Uterus (tissue), 2 donors: ENCODE results near the gene SMAD1.

Experiments
- CTCF ChIP-seq, 4 experiments: fragments of 200-600 bp in 2 of 4; fragments of 450-650 bp in 2 of 4; sonication (generic) in 2 of 4; IDR thresholded peaks; one replicate each; pipeline ENCODE4 v1.5.1; 2016 to 2019; ENCODE audit warnings: antibody characterized with exemption in 4 of 4, mild to moderate bottlenecking in 2 of 4, moderate library complexity in 1 of 4
- POLR2A ChIP-seq, 2 donors: fragments of 450-650 bp; IDR thresholded peaks; one replicate each; pipeline ENCODE4 v1.6.1; 2016; ENCODE audit warnings: antibody characterized with exemption in 2 of 2, mild to moderate bottlenecking in 1 of 2, moderate library complexity in 1 of 2

DNA sequence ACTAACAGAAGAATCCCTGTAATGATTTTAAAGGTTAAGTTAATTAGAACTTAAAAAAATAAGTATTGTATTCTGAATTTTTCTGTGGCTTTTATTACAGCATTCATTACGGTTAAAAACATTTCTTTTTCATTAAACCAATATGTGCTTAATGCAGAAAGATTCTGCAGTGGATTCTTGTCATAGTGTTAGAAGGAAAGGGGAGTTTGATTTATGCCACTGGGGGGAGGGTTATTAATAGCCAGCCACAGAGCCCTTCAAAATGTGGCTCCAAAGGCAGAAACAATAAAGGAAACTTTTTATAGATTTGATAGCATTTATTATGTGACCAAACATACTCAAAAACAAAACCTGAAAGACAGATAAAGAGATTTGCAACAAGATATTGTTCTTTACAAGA is 9.1 kb downstream of the SMAD1 start:
- no peak for TF ChIP-seq POLR2A (IDR thresholded peaks at IDR 0.05)
- TF ChIP-seq CTCF (IDR thresholded peaks at IDR 0.05) = no peak
